Chondrocyte (in vitro differentiated cells): ENCODE data around the gene KDM4D. TPM values are rescaled to one million over a fixed set of nuclear protein-coding genes. Genes with fewer than 3 reads are reported as not detected.

Experiments
- DNase-seq: peaks from one replicate; pipeline ENCODE4 v3.0.0; 2021; ENCODE audit warnings: mixed read lengths, low spot score
- H3K27ac Mint-ChIP-seq: one replicate; pipeline ENCODE4 v1.8.0; 2021; ENCODE audit warnings: mild to moderate bottlenecking, moderate library complexity, mixed read lengths; ENCODE audit not compliant: unreplicated experiment
- H3K27me3 Mint-ChIP-seq: 2 replicates; pipeline ENCODE4 v1.8.0; 2021; ENCODE audit warnings: low read depth, mixed read lengths
- H3K36me3 Mint-ChIP-seq: 2 replicates; pipeline ENCODE4 v1.8.0; 2021; ENCODE audit warnings: low read depth, mixed read lengths
- H3K4me1 Mint-ChIP-seq: 2 replicates; pipeline ENCODE4 v1.8.0; 2021; ENCODE audit warnings: low read depth, mild to moderate bottlenecking, mixed read lengths
- H3K4me3 Mint-ChIP-seq: one replicate; pipeline ENCODE4 v1.8.0; 2021; ENCODE audit warnings: mild to moderate bottlenecking, moderate library complexity, mixed read lengths; ENCODE audit not compliant: unreplicated experiment
- H3K9me3 Mint-ChIP-seq: 2 replicates; pipeline ENCODE4 v1.8.0; 2021; ENCODE audit warnings: low read depth, mixed read lengths
- total RNA-seq: library from RNA; stranded (reverse); gene quantifications from 3 replicates; pipeline ENCODE4 v1.2.1, GENCODE V29; 2021
- TF ChIP-seq, protein P1 (sequence below): fragments of 200-600 bp; sonication (generic); IDR thresholded peaks from 2 replicates; pipeline ENCODE4 v1.5.0; 2021; ENCODE audit warnings: antibody characterized with exemption, mild to moderate bottlenecking, moderate library complexity

KDM4D gene
- total RNA-seq, 1 donor from 2014 or later, result 0.65 TPM

DNA sequence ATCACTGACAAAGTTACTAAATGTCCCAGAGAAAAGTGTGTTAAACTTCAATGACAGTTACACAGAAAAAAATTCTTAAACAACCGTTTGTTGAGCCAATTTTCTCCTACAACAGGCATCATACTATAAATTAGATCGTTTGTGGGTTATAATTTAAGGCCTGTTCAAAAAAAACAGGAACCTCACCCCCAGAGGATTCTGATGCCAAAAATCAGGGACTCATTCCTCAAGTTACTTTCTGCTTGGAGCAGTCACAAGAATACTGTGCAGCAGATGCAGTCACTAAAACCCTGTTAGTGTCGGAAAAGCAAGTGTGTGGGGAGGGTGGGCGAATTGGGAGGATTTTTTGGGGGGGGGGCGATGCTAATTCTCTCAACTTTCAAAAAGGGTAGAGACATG is 810 bp upstream of the KDM4D start:
- H3K9me3 Mint-ChIP-seq, result no peaks in the 10 kb centered on the region
- TF ChIP-seq, protein P1, sequence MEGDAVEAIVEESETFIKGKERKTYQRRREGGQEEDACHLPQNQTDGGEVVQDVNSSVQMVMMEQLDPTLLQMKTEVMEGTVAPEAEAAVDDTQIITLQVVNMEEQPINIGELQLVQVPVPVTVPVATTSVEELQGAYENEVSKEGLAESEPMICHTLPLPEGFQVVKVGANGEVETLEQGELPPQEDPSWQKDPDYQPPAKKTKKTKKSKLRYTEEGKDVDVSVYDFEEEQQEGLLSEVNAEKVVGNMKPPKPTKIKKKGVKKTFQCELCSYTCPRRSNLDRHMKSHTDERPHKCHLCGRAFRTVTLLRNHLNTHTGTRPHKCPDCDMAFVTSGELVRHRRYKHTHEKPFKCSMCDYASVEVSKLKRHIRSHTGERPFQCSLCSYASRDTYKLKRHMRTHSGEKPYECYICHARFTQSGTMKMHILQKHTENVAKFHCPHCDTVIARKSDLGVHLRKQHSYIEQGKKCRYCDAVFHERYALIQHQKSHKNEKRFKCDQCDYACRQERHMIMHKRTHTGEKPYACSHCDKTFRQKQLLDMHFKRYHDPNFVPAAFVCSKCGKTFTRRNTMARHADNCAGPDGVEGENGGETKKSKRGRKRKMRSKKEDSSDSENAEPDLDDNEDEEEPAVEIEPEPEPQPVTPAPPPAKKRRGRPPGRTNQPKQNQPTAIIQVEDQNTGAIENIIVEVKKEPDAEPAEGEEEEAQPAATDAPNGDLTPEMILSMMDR, result no peak
- no peak for DNase-seq
- peak overlapping the region; percentile 97 for H3K27ac Mint-ChIP-seq
- H3K4me3 Mint-ChIP-seq, result peak overlapping the region; percentile 97
- peaks cover 22% of the 10 kb centered on the region for H3K36me3 Mint-ChIP-seq
- H3K27me3 Mint-ChIP-seq, result no peaks in the 10 kb centered on the region
- H3K4me1 Mint-ChIP-seq, result peaks cover 31% of the 10 kb centered on the region

DNA sequence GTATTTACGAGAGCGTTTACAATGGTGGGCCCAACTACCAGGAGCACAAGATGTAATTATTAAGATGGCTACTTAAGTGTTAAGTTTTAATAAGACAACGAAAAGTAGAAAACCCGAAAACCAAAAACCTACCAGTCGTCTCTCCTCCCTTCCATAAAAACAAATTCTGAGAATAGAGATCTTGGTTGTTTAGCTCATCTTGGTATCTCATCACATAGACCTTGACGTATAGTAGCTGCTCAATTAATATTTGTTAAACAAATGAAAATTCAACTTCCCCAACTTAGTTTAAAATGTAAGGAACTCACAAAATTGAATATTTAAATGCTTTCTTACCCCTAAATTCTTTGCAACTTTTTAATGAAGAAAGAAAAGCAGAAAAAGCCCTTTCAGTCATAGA is 669 bp downstream of the KDM4D start:
- peak overlapping the region; percentile 97 for H3K27ac Mint-ChIP-seq
- no peak for DNase-seq
- peaks cover 11% of the 10 kb centered on the region for H3K36me3 Mint-ChIP-seq
- H3K9me3 Mint-ChIP-seq, result no peaks in the 10 kb centered on the region
- H3K4me1 Mint-ChIP-seq, result peaks cover 26% of the 10 kb centered on the region
- TF ChIP-seq, protein P1, result no peak
- H3K4me3 Mint-ChIP-seq, result peak overlapping the region; percentile 97
- no peaks in the 10 kb centered on the region for H3K27me3 Mint-ChIP-seq

DNA sequence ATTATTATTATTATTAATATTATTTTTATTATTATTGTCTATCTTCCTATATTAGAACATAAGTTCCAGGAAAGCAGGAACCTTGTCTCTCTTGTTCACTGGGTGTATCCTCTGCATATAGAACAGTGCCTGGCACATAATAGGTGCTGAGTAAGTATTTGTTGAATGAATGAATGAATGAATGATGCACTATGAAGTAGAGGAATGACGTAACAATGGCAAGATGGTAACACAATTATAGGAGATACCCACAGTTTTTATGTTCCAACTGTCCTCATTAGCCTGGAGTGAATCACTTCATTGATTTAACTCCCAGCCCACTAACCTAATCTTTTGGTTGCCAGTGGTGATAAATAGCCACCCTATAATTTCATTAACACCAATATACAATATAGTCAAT is 2.1 kb downstream of the KDM4D start:
- H3K27ac Mint-ChIP-seq, result no peak overlapping the region
- no peaks in the 10 kb centered on the region for H3K27me3 Mint-ChIP-seq
- H3K4me3 Mint-ChIP-seq, result no peak overlapping the region
- TF ChIP-seq, protein P1, result no peak
- DNase-seq, result no peak
- peaks cover 26% of the 10 kb centered on the region for H3K4me1 Mint-ChIP-seq
- no peaks in the 10 kb centered on the region for H3K9me3 Mint-ChIP-seq
- peaks cover 4% of the 10 kb centered on the region for H3K36me3 Mint-ChIP-seq

DNA sequence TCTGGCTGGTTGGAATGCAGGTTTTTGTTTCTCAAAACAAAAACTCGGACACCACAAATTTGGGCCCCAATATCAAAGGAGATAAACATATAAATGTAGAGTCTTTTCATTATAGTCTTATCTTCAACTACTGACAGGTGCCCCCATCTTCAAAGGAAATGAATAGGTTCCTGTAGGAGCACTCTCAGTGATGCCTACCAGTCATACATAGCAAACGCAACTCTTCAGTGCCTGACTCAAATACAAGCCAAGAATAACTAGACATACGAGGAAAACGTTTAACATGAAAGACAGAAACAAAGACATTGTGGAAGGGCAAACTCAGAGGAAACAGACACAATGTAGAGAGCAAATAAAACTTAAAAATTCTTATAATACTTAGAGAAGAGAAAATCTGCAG is 13.9 kb downstream of the KDM4D start:
- H3K27ac Mint-ChIP-seq, result no peak overlapping the region

DNA sequence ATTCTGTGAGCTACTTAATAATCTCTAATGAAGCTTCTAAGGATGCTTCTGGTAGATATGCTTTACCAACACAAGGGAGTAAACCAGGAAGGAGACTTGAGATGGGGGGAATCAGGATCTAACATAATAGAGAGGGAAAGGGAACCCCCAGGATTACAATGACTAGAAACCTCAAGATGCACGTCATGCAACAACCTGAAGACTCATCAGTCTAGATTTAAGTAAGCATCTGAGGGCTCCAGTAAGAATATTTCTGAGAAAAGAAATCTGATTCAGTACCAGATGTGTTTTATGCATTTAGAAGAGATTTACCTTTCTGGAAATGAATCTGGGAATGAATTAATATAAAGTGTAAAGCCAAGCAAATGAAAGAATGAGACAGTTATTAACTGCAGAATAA is 15.2 kb downstream of the KDM4D start:
- Mint-ChIP-seq H3K27ac (no peak overlapping the region), H3K4me3 (no peak overlapping the region), H3K27me3 (peaks cover 4% of the 10 kb centered on the region), H3K4me1 (no peaks in the 10 kb centered on the region), H3K36me3 (no peaks in the 10 kb centered on the region), H3K9me3 (no peaks in the 10 kb centered on the region)
- DNase-seq, result no peak
- TF ChIP-seq, protein P1, result no peak

More for the DNA sequence above, 13.9 kb downstream of the KDM4D start:
- Mint-ChIP-seq H3K9me3 (no peaks in the 10 kb centered on the region), H3K27me3 (peaks cover 4% of the 10 kb centered on the region), H3K4me1 (no peaks in the 10 kb centered on the region), H3K4me3 (no peak overlapping the region), H3K36me3 (no peaks in the 10 kb centered on the region)
- DNase-seq, result no peak
- TF ChIP-seq, protein P1, result no peak
